ENCODE results near the gene TMIE. TPM values are rescaled to one million over a fixed set of nuclear protein-coding genes. Genes with fewer than 3 reads are reported as not detected.

The TMIE gene
- polyA plus RNA-seq, 1 experiment: not detected

GRCh38 chr3:46719044-46719565, 17.9 kb downstream of the TMIE start:
- peaks cover 29% of the 10 kb centered on the region for H3K27me3 ChIP-seq (ENCODE audit: control insufficient read depth, insufficient read depth, low read length)
- H3K9me3 ChIP-seq (ENCODE audit: control insufficient read depth, insufficient read depth, low read length): no peaks in the 10 kb centered on the region
- no peak for TF ChIP-seq CTCF (IDR thresholded peaks at IDR 0.05; ENCODE audit: low read depth, low read length)
- no peak for DNase-seq (ENCODE audit: low read depth, low spot score)
- H3K4me3 ChIP-seq (ENCODE audit: low read depth, low read length): no peak overlapping the region
- ChIA-PET POLR2A (no interaction called here), CTCF (interaction anchor here (0.8 to 2.1 kb wide), 4 partner anchors 173 to 605 kb away, joined by 3 to 8 read pairs (median 4); no protein-coding TSS in a partner anchor)
- no peak overlapping the region for H3K27ac ChIP-seq (ENCODE audit: low read depth, low read length)

- no peak overlapping the region for H3K27ac ChIP-seq (ENCODE audit: low read depth, low read length)
- ChIA-PET CTCF (interaction anchor here (0.8 to 2.1 kb wide), 7 partner anchors 126 to 604 kb away, joined by 3 to 8 read pairs (median 4); no protein-coding TSS in a partner anchor), POLR2A (no interaction called here)
- H3K27me3 ChIP-seq (ENCODE audit: control insufficient read depth, insufficient read depth, low read length): peaks cover 29% of the 10 kb centered on the region
- DNase-seq (ENCODE audit: low read depth, low spot score): no peak
- no peaks in the 10 kb centered on the region for H3K9me3 ChIP-seq (ENCODE audit: control insufficient read depth, insufficient read depth, low read length)
- no peak for TF ChIP-seq CTCF (IDR thresholded peaks at IDR 0.05; ENCODE audit: low read depth, low read length)
- no peak overlapping the region for H3K4me3 ChIP-seq (ENCODE audit: low read depth, low read length)
Observed at GRCh38 chr3:46719735-46720271, 18.6 kb downstream of the TMIE start.

- ChIA-PET POLR2A (no interaction called here), CTCF (interaction anchor here (0.5 to 1.4 kb wide), 2 partner anchors 29 to 189 kb away, joined by 4 read pairs; no protein-coding TSS in a partner anchor)
- no peaks in the 10 kb centered on the region for H3K9me3 ChIP-seq (ENCODE audit: control insufficient read depth, insufficient read depth, low read length)
- H3K27ac ChIP-seq (ENCODE audit: low read depth, low read length): no peak overlapping the region
- H3K4me3 ChIP-seq (ENCODE audit: low read depth, low read length): no peak overlapping the region
- TF ChIP-seq CTCF (IDR thresholded peaks at IDR 0.05; ENCODE audit: low read depth, low read length): no peak
- peaks cover 23% of the 10 kb centered on the region for H3K27me3 ChIP-seq (ENCODE audit: control insufficient read depth, insufficient read depth, low read length)
- no peak for DNase-seq (ENCODE audit: low read depth, low spot score)
Observed at GRCh38 chr3:46721009-46721408, 19.8 kb downstream of the TMIE start.

GRCh38 chr3:46722443-46722842, 21.3 kb downstream of the TMIE start:
- Histone ChIP-seq H3K27ac (ENCODE audit: low read depth, low read length) (no peak overlapping the region), H3K9me3 (ENCODE audit: control insufficient read depth, insufficient read depth, low read length) (no peaks in the 10 kb centered on the region), H3K27me3 (ENCODE audit: control insufficient read depth, insufficient read depth, low read length) (peaks cover 21% of the 10 kb centered on the region), H3K4me3 (ENCODE audit: low read depth, low read length) (no peak overlapping the region)
- ChIA-PET POLR2A (no interaction called here), CTCF (no interaction called here)
- DNase-seq (ENCODE audit: low read depth, low spot score): no peak
- TF ChIP-seq CTCF (IDR thresholded peaks at IDR 0.05; ENCODE audit: low read depth, low read length): no peak

GRCh38 chr3:46724424-46724823, 23.2 kb downstream of the TMIE start:
- Histone ChIP-seq H3K9me3 (ENCODE audit: control insufficient read depth, insufficient read depth, low read length) (no peaks in the 10 kb centered on the region), H3K27ac (ENCODE audit: low read depth, low read length) (no peak overlapping the region), H3K4me3 (ENCODE audit: low read depth, low read length) (no peak overlapping the region), H3K27me3 (ENCODE audit: control insufficient read depth, insufficient read depth, low read length) (peaks cover 10% of the 10 kb centered on the region)
- ChIA-PET CTCF (interaction anchor here (1.1 kb wide), 2 partner anchors 19 to 185 kb away, joined by 3 to 4 read pairs; no protein-coding TSS in a partner anchor), POLR2A (no interaction called here)
- no peak for TF ChIP-seq CTCF (IDR thresholded peaks at IDR 0.05; ENCODE audit: low read depth, low read length)
- no peak for DNase-seq (ENCODE audit: low read depth, low spot score)
